HEK293 (cell line): ENCODE measurements around the gene JMJD7.

Source experiments
- OVOL3 ChIP-seq: fragments of 450-650 bp; formaldehyde crosslinking; IDR thresholded peaks from 2 replicates; pipeline ENCODE4 v1.5.1; 2016; ENCODE audit warnings: missing biosample characterization, missing genetic modification characterization
- TF ChIP-seq, protein P1 (sequence below): fragments of 450-650 bp; formaldehyde crosslinking; IDR thresholded peaks from 2 replicates; pipeline ENCODE4 v1.5.1; 2016; ENCODE audit warnings: missing biosample characterization, missing genetic modification characterization, borderline replicate concordance

DNA sequence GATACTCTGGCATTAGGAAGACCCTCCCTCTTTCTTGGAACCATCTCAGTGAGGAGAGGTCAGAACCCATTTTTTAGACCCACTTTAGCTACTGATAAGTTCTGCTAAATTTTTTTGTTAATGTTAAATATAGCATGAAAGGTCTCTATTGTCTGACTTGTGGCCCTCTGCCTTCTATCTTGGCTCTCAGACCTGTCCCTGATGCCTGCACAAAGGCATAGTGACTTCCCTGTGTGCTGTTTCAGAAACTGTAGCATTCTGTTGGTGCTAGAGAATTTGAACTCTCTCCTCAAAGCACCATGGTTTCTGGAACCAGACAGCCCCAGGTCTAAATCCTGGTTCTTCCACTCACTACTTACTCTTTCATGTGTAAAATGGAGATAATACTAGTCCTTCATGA, 38.2 kb upstream of the JMJD7 start:
- TF ChIP-seq, protein P1, sequence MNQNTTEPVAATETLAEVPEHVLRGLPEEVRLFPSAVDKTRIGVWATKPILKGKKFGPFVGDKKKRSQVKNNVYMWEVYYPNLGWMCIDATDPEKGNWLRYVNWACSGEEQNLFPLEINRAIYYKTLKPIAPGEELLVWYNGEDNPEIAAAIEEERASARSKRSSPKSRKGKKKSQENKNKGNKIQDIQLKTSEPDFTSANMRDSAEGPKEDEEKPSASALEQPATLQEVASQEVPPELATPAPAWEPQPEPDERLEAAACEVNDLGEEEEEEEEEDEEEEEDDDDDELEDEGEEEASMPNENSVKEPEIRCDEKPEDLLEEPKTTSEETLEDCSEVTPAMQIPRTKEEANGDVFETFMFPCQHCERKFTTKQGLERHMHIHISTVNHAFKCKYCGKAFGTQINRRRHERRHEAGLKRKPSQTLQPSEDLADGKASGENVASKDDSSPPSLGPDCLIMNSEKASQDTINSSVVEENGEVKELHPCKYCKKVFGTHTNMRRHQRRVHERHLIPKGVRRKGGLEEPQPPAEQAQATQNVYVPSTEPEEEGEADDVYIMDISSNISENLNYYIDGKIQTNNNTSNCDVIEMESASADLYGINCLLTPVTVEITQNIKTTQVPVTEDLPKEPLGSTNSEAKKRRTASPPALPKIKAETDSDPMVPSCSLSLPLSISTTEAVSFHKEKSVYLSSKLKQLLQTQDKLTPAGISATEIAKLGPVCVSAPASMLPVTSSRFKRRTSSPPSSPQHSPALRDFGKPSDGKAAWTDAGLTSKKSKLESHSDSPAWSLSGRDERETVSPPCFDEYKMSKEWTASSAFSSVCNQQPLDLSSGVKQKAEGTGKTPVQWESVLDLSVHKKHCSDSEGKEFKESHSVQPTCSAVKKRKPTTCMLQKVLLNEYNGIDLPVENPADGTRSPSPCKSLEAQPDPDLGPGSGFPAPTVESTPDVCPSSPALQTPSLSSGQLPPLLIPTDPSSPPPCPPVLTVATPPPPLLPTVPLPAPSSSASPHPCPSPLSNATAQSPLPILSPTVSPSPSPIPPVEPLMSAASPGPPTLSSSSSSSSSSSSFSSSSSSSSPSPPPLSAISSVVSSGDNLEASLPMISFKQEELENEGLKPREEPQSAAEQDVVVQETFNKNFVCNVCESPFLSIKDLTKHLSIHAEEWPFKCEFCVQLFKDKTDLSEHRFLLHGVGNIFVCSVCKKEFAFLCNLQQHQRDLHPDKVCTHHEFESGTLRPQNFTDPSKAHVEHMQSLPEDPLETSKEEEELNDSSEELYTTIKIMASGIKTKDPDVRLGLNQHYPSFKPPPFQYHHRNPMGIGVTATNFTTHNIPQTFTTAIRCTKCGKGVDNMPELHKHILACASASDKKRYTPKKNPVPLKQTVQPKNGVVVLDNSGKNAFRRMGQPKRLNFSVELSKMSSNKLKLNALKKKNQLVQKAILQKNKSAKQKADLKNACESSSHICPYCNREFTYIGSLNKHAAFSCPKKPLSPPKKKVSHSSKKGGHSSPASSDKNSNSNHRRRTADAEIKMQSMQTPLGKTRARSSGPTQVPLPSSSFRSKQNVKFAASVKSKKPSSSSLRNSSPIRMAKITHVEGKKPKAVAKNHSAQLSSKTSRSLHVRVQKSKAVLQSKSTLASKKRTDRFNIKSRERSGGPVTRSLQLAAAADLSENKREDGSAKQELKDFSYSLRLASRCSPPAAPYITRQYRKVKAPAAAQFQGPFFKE (tag by site-specific recombination): no peak
- TF ChIP-seq OVOL3 (tag by site-specific recombination): no peak
